Mesodermal cell (in vitro differentiated cells): Measurements from ENCODE around the gene SIL1. TPM values are rescaled to one million over a fixed set of nuclear protein-coding genes. Genes with fewer than 3 reads are reported as not detected.

Experiments
- H3K27ac ChIP-seq: 2 replicates; pipeline ENCODE4 v1.7.0; 2013; ENCODE audit warnings: mild to moderate bottlenecking, low read depth, low read length, moderate library complexity; ENCODE audit not compliant: severe bottlenecking
- H3K36me3 ChIP-seq: 2 replicates; pipeline ENCODE4 v1.7.1; 2013; ENCODE audit warnings: mild to moderate bottlenecking, low read length, moderate library complexity; ENCODE audit not compliant: control insufficient read depth, insufficient read depth
- H3K4me1 ChIP-seq: one replicate; pipeline ENCODE4 v1.7.1; 2013; ENCODE audit warnings: mild to moderate bottlenecking, low read length; ENCODE audit not compliant: insufficient read depth, control insufficient read depth, poor library complexity, severe bottlenecking
- H3K4me3 ChIP-seq: 2 replicates; pipeline ENCODE4 v1.7.0; 2013; ENCODE audit warnings: low read length, control low read depth, mild to moderate bottlenecking; ENCODE audit not compliant: insufficient read depth, poor library complexity, severe bottlenecking; ENCODE audit errors: extremely low read depth
- H3K9me3 ChIP-seq: 2 replicates; pipeline ENCODE4 v1.7.1; 2013; ENCODE audit warnings: mild to moderate bottlenecking, low read length, moderate library complexity; ENCODE audit not compliant: control insufficient read depth
- WGBS, 2 experiments: methylation state at CpG; one replicate each; pipeline ENCODE4 v1.1.5; 2013; ENCODE audit warnings: missing lambda C conversion rate in 2 of 2; ENCODE audit not compliant: insufficient coverage in 2 of 2; 5-methylcytosine and 5-hydroxymethylcytosine counted together
- polyA plus RNA-seq, 2 experiments: library from polyadenylated mRNA; stranded (reverse); fragments of 50-300 nt; gene quantifications; one replicate each; pipeline ENCODE4 v1.2.3, GENCODE V29; 2013

SIL1 gene
- 20.0 TPM for polyA plus RNA-seq (2013, experiment 1 of 2)
- 18.1 TPM for polyA plus RNA-seq (2013, experiment 2 of 2)

GRCh38 chr5:139197710-139198669, at the start of gene SIL1:
SIL1 (minus strand) TSS chr5:139198368; CDS start chr5:139127843, 70,525 bp downstream.
- peak within 1 kb of the TSS; percentile 87 for H3K27ac ChIP-seq
- no peaks in the 10 kb centered on the region for H3K9me3 ChIP-seq
- peak within 1 kb of the TSS; percentile 66 for H3K4me3 ChIP-seq
- H3K4me1 ChIP-seq, result peaks cover 4% of the 10 kb centered on the region
- H3K36me3 ChIP-seq, result no peaks in the 10 kb centered on the region
- WGBS, 2 experiments, result 12 to 14% methylated on average over 18 to 30 of the region's 61 CpGs

DNA sequence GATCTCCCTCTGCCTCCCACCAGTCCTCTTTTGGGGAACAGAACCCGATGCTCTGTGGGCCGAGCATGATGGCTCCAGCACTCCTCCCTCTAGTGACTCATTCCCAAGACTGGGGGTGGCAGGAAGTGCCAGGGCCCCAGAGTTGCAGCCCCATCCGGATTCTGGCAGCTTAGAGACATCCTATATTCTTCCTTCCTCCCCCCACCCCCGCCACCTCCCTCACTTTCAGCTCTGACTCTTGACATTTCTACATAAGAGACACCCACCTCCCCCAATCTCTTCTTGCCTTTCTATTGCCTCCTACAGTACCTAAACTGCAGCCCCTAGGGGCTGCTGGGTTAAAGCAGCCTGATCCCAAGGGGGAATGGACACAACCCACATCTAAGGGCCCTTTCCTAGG, 48.2 kb upstream of the SIL1 start:
- H3K9me3 ChIP-seq, result no peaks in the 10 kb centered on the region
- H3K27ac ChIP-seq, result peak overlapping the region; percentile 59
- WGBS, 2 experiments, result 43 to 44% methylated on average over 3 to 4 of the region's 4 CpGs
- H3K4me3 ChIP-seq, result no peak overlapping the region
- H3K4me1 ChIP-seq, result peaks cover 13% of the 10 kb centered on the region
- H3K36me3 ChIP-seq, result no peaks in the 10 kb centered on the region

- H3K4me1 ChIP-seq, result peaks cover 13% of the 10 kb centered on the region
- H3K27ac ChIP-seq, result peak overlapping the region; percentile 59
- no peaks in the 10 kb centered on the region for H3K9me3 ChIP-seq
- H3K4me3 ChIP-seq, result no peak overlapping the region
- no peaks in the 10 kb centered on the region for H3K36me3 ChIP-seq
Measured at GRCh38 chr5:139245637-139246339, 47.6 kb upstream of the SIL1 start.

DNA sequence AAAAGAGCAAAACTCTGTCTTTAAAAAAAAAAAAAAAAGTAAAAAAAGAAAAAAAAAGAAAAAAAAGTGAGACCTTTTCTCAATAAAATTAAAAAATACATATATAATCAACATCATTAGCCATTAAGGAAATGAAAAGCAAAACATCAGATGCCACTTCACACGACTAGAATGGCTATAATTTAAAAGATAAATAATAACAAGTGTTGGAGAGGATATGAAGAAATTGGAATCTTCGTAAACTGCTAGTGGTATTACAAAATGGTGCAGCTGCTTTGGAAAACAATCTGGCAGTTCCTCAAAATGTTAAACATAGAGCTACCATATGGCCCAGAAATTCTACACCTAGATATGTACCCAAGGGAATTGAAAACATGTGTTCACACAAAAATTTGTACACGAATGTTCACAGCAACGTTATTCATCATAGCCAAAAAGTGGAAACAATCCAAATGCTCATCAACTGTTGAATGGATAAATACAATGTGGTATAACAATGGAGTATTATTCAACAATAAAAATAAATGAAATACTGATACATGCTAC, 45.3 kb upstream of the SIL1 start:
- 82% methylated on average over 2 of the region's 4 CpGs; no CpG with 5 or more reads in 1 of the 2 experiments for WGBS, 2 experiments
- no peaks in the 10 kb centered on the region for H3K36me3 ChIP-seq
- no peak overlapping the region for H3K4me3 ChIP-seq
- no peaks in the 10 kb centered on the region for H3K9me3 ChIP-seq
- H3K27ac ChIP-seq, result no peak overlapping the region
- H3K4me1 ChIP-seq, result peaks cover 13% of the 10 kb centered on the region

DNA sequence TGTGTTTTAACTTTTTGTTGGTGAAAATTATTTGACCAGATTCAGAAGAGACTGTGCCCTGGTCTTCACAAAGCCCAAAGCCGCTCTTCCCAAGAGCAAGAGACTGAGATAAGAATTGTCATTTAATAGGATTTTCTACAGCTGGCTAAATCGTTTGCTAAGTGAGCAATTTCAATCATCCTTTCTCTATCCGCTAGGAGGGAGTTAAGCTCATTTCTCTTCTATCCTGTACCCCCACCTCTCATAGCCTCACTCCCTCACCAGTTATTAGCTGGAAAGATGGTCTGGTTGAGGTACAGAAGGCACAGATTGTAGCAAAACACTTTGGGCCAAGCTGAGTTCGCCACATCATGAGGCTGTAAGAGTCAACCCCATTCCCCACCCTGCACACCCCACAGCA, 43.0 kb upstream of the SIL1 start:
- 69 to 79% methylated on average over 1 to 2 of the region's 4 CpGs for WGBS, 2 experiments

GRCh38 chr5:139236479-139236878, 38.3 kb upstream of the SIL1 start:
- no CpG with 5 or more reads among the region's 1 CpG for WGBS, 2 experiments
- H3K4me3 ChIP-seq, result no peak overlapping the region
- H3K4me1 ChIP-seq, result no peaks in the 10 kb centered on the region
- H3K27ac ChIP-seq, result no peak overlapping the region
- no peaks in the 10 kb centered on the region for H3K36me3 ChIP-seq
- no peaks in the 10 kb centered on the region for H3K9me3 ChIP-seq

More for the DNA sequence above, 43.0 kb upstream of the SIL1 start:
- Histone ChIP-seq H3K4me3 (no peak overlapping the region), H3K27ac (no peak overlapping the region), H3K36me3 (no peaks in the 10 kb centered on the region), H3K4me1 (peaks cover 4% of the 10 kb centered on the region), H3K9me3 (no peaks in the 10 kb centered on the region)

DNA sequence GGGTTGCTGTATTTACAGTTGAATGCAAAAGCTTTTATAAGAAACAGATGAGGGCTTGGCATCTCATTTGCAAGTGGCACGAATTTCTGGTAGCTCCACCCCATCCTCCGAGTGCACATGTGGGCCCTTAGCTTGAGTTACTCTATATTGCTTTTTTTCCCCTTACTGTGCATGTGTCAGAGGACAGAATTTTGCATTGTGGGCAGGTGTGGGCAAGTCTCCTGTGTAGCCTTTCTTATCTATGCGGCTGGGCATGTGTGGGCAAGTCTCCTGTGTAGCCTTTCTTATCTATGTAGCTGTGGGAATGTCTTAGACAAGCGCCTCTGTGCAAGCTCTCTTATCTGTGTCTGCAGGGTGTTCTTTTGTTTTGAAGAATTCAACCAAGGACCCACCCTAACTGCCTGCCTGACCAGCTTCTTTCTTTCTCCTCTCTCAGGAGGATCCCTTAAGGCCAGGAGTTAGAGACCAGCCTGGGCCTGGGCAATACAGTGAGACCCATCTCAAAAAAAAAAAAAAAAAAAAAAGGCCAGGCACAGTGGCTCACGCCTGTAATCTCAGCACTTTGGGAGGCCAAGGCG, 34.1 kb upstream of the SIL1 start:
- H3K9me3 ChIP-seq, result no peaks in the 10 kb centered on the region
- no peak overlapping the region for H3K27ac ChIP-seq
- H3K4me3 ChIP-seq, result no peak overlapping the region
- 90 to 97% methylated on average over 3 to 4 of the region's 6 CpGs for WGBS, 2 experiments
- H3K36me3 ChIP-seq, result no peaks in the 10 kb centered on the region
- no peaks in the 10 kb centered on the region for H3K4me1 ChIP-seq

- Histone ChIP-seq H3K4me1 (no peaks in the 10 kb centered on the region), H3K9me3 (no peaks in the 10 kb centered on the region), H3K36me3 (no peaks in the 10 kb centered on the region), H3K4me3 (no peak overlapping the region), H3K27ac (no peak overlapping the region)
- WGBS, 2 experiments, result 77 to 100% methylated on average over 1 of the region's 1 CpG
Measured at GRCh38 chr5:139228201-139228803, 30.1 kb upstream of the SIL1 start.

DNA sequence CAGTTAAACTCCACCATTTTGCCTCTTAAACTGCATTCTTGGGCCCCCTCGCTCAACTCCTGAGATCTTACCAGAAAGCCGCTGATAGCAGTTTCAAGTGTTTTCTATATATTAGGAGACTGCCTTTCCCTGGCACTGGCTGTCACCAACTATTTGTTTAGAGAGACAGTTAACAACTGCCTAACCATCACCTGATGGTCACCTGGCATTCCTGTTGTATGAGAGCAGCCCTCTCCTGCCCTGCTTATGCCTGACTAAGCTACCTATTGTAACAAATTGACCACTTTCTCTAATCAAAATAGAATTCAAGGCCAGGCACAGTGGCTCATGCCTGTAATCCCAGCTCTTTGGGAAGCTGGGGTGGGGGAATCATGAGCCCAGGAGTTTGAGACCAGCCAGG, 28.0 kb upstream of the SIL1 start:
- H3K4me3 ChIP-seq, result no peak overlapping the region
- H3K27ac ChIP-seq, result no peak overlapping the region
- H3K4me1 ChIP-seq, result no peaks in the 10 kb centered on the region
- H3K9me3 ChIP-seq, result no peaks in the 10 kb centered on the region
- H3K36me3 ChIP-seq, result no peaks in the 10 kb centered on the region
- WGBS, 2 experiments, result 92 to 100% methylated on average over 1 to 2 of the region's 2 CpGs

- Histone ChIP-seq H3K36me3 (no peaks in the 10 kb centered on the region), H3K9me3 (no peaks in the 10 kb centered on the region), H3K27ac (no peak overlapping the region), H3K4me1 (no peaks in the 10 kb centered on the region), H3K4me3 (no peak overlapping the region)
- WGBS, 2 experiments, result 94 to 100% methylated on average over 2 to 3 of the region's 3 CpGs
Measured at GRCh38 chr5:139223481-139223880, 25.3 kb upstream of the SIL1 start.
